ENCODE measurements around the gene OSTF1.

Gene OSTF1

DNA sequence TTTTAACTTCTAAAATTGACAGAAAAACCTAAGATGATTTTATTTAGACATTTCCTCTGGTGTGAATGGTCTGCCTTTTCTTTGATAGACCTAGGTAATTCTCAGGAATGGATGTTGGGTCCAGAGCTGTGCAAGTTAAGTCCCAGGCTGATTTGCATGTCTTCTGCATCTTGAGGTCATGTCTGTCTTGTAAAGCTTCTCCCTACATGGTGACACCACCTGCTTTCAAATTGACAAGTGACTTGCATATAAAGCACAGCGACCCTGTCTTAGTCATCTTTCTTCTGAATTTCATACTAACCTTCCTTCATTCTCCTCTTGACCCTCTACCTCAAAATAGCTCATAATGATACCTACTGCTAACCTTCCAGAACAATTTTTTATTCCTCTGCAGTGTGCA, 29.2 kb downstream of the OSTF1 start:
- in situ Hi-C loops (cut with MboI; ENCODE audit: low sequenced_read_pairs): no loop called here

DNA sequence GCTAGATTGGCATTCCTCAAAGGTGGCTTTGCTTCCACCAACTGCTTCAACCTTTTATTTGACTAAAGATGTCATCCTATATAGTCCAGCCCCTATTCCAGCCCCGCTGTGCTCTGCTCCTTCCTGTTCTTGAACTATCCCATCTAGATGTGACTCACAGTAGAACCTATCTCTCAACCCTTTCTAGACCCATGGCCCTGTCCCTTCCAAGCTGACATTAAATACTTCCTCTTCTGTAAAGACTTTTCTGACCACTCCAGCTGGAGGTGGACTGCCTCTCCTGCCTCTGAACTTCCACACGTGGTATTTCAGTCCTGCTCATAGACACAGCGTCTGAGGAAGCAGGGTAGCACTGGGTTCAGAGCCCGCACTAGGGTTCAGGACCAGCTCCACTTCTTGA, 32.4 kb downstream of the OSTF1 start:
- in situ Hi-C loops (cut with MboI; ENCODE audit: low sequenced_read_pairs): no loop called here

DNA sequence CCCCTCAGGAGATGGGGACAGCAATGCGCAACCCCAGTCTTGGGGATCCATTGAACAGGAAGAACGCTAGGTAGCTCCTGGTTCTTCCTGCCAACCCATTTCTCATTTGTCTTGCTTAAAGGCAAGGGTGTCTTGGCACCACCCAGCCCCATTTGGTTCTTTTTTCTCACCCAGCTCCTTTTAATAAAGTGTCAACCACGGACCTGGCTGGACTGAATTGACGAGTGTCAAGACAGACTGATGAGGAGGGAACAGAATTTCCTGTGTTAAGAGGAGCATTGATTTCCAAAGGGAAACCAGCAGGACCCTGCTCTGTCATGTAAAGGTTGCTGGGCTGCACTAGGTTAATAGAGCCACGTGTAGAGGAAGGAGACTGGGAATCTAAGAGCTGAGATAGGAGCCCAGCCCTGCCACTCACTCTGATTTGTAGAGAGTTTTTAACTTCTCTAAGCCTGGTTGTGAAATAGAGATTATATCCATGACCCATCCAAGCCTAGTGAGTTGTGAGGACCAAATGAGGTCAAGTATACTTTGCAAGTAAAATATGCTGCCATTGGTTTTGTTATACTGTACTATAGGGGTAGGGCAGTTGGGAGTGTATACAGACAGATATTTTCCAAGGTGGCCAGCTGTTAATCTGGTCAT, 33.7 kb downstream of the OSTF1 start:
- in situ Hi-C loops (cut with MboI; ENCODE audit: low sequenced_read_pairs): no loop called here

DNA sequence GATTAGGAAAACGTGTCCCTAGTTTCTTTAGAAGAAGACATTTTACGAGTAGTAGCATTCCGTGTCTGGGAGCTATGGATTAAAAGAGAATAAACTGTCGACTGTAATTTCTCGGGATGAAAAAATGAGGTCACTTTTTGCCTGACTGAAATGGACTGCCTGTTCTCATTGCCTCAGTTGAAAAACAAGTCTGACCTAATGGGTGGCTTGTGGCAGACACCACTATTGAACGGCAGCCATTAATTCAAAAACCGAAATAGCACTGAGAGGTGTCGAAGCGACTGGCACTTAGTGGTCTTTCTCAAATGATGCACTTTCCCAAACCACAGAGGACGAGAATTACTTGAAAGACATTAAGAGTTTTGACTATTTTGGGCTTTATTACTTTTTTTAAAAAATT, 35.4 kb downstream of the OSTF1 start:
- in situ Hi-C loops (cut with MboI; ENCODE audit: low sequenced_read_pairs): no loop called here

DNA sequence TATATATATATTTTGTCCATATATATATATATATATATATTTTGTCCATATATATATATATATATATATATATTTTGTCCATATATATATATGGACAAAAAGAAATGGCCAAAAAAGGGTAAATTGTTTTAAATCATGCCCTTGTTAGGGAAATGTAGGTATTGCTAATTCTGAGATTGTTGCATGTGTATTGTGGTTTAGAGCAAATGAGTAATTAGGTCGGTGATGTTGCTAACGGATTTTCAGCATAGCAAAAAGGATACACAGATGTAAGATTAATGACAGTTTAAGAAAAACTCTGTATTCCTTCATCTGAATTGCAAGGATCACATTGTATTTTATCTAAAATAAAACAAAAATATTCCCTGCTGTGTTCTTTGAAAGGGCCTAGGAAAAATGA, 40.2 kb downstream of the OSTF1 start:
- in situ Hi-C loops (cut with MboI; ENCODE audit: low sequenced_read_pairs): no loop called here

DNA sequence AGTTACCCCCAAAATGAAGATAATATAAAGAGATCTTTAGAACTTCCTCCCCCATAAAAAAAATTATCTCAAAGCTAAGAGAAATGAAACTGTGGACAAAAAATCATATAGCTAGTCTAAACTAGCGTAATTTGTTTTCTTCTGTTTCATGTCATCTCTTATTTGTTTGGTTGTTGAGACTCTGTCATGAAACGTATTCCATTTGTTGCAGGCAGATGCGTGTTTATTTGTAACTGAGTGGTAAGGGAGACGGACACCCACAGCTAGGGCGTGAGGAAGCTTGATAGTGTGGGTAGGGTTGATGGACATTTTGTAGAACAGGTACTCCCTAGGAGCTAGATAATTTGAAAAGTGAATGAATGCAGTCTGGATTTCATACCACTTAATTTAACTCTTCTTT, 41.9 kb downstream of the OSTF1 start:
- in situ Hi-C loops (cut with MboI; ENCODE audit: low sequenced_read_pairs): no loop called here

DNA sequence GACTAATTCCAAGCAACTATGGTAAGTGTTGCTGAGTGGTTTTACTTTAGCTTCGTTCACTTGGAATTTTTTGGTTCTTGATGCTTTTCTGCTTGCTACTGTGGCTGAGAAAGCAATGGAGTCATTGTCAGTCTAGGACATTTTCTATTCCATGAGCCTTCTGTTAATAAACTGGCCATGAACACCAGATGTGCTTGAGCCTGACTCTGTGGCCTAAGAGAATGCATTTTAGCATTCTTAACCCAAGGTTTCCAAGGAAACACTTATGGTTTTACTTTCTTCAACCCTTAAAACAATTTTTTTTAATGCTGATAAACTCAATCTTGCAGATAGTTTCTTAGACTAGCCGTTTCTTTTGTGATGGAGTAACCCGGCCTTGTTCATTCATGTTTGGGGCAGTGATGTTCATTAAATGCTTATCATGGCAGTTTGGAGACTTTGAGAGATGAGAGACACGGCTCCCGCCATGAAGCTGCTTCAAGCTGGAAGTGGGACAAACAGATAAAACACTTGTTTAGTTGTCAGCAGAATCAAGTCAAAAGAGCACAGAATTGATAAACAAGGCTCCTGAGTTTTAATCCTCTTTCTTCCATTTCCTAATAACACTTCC, 42.4 kb downstream of the OSTF1 start:
- in situ Hi-C loops (cut with MboI; ENCODE audit: low sequenced_read_pairs): no loop called here

DNA sequence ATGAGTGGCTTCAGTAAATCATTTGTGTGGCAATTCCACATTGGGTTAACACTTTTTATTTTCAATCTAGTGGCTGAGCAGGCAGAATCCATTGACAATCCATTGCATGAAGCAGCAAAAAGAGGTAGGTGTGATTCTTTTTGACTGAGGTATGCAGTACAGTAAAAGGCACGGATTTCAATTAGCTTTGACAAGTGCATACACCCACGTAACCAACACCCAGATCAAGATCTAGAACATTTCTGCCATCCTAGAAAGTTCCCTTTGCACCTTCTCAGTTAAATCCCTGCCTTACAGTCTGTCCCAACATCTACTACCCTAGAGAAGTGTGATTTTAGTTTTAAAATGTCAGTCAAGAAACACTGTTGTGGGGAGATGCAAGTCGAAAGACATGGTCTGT, 43.4 kb downstream of the OSTF1 start:
- in situ Hi-C loops (cut with MboI; ENCODE audit: low sequenced_read_pairs): no loop called here

DNA sequence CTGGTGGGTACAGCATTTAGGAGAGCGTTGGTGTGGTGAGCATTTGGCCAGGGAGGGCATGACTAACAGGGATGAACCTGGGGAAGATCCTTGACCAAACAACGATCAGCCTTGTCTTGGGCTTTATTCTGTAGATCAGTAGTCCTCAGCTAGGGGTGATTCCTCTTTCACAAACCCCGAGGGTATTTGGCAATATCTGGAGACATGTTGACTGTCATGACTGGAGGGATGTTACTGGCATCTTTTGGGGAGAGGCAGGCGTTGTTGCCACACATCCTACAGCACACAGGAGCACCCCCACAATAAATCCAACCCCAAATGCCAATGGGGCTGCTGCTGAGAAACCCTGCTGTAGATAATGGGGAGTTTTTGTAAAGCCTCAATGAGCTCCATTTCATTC, 43.9 kb downstream of the OSTF1 start:
- in situ Hi-C loops (cut with MboI; ENCODE audit: low sequenced_read_pairs): no loop called here

DNA sequence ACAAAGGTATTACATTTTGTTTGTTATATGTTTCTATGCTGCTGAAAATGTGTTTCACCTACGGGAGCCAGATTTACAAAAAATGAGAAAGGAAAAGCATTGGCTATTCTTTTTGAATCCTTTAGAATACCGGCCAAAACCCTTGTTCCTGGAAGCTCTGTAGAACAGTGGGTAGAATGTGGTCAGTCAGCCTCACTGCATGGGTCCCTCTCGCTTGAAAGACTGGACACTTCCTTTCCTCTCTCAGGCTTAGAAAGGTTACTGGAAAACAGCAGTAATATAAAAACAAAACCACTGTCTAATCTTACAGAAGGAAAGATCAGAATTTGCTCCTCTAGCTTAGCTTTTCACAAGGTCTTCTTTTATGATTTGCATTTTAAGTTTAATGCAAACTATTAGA, 45.1 kb downstream of the OSTF1 start:
- in situ Hi-C loops (cut with MboI; ENCODE audit: low sequenced_read_pairs): no loop called here

DNA sequence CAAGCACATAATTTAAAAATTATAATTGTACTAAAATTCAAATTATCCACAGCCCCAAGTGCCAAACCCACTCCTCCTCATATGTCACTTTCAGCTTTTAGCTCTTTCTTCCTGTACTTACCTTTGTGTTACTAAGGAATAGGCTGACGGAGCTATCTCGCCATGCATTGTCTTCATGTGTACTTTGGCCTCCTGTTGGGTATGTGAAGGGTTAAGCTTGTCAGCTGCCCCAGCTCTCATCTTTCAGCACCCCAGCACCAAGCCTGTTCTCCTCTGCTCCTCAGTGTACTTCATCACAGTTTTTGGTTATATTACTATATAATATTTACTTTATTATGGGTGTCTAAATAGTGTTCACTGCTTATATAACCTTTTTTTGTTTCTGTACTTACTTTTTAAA, 46.2 kb downstream of the OSTF1 start:
- in situ Hi-C loops (cut with MboI; ENCODE audit: low sequenced_read_pairs): no loop called here

DNA sequence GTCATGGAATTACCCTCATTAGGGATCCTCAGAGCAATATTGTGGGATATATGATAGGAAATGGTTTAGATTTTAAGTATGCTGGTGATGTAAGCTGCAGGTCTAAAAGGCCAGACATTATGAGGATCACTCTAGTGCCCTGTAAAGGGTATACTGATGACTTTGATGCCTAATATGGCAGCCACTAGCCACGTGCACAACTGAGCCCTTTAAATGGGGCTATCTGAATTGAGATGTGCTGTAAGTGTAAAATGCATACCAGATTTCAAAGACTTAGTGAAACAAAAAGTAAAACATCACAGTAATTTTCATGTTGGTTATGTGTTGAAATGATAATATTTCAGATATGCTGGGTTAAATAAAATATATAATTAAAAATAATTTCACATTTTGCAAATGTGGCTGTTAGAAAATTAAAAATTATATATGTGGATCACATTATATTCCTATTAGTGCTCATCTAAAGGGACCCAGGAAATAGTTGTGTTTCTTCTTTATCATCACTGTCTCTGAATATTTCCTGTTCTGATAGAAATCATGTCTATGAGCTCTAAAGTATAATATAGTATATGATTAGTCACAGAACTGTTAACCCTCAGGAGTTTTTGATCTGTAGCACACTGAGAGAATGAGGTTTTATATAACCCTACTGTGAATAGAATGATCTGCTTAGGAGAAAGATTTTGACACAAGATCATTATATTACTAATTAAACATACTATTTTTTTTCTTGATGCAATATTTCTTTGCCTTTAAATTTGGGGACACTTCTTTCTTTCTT, 50.1 kb downstream of the OSTF1 start:
- in situ Hi-C loops (cut with MboI; ENCODE audit: low sequenced_read_pairs): no loop called here

DNA sequence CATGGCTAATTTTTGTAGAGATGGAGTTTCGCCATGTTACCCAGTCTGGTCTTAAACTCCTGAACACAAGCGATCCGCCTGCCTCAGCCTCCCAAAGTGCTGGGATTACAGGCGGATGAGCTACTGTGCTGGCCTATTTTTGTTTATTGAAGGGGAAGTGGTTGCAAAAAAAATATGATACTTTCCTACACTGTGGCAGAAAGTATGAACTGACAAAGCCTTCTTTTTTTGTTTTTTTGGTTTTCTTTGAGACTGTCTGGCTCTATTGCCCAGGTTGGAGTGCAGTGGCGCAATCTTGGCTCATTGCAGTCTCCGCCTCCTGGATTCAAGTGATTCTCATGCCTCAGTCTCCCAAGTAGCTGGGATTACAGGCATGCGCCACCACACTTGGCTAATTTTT, 50.9 kb downstream of the OSTF1 start:
- in situ Hi-C loops (cut with MboI; ENCODE audit: low sequenced_read_pairs): no loop called here

DNA sequence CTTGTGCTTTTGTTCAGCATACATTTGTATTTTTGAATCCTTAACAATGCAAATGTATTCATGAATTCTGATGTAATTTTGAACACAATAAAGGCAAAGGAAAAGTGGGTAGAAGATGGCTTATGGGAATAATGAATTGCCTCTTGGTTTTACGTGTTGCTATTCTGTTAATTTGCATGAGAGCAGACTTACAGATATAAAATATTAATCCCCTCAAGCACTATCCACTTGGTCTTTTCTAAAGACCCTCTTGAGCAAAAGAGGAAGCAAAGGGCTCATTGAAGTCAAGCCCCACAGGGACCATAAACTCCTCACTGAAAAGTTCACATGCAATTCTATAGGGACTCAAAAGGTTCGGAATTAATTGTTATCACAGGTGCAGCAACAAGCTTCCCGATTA, 51.9 kb downstream of the OSTF1 start:
- in situ Hi-C loops (cut with MboI; ENCODE audit: low sequenced_read_pairs): no loop called here

DNA sequence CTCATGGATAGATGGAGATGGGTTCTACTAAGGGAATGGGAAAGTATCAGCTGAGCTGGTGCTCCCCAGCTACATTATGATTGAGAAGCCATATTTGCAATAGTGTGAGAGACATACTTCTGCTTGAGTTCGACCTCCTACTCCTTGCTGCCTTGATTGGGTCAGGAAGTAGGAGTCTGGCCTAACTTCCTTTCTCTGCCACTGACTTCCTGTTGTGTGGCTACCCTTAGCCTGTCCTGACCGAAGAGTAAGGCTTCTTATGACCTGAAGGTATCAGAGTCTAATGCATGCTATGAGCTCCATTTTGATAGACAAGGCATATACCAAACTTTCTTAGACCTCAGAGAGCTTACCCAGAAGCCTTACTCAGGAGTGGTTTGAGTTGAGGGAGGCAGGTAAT, 53.9 kb downstream of the OSTF1 start:
- in situ Hi-C loops (cut with MboI; ENCODE audit: low sequenced_read_pairs): no loop called here

DNA sequence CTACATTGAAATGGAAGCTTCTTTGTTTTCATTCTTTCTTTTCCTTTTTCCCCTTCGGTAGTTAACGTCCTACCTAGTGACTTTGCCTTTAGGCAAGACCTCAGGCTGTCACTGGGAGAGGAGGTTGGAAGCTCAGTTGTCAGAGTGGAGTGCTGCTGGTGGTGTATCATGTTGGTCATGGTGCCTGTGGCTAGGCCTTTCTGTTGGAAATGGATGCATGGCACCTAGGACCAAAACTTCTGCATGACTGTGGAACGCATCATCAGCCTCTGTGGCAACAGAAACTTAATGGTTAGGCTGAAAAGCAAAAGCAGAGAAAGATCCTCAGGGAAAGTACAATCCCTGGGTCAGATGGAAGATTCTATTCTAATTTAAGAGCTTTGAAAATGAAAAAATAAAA, 57.9 kb downstream of the OSTF1 start:
- in situ Hi-C loops (cut with MboI; ENCODE audit: low sequenced_read_pairs): no loop called here

DNA sequence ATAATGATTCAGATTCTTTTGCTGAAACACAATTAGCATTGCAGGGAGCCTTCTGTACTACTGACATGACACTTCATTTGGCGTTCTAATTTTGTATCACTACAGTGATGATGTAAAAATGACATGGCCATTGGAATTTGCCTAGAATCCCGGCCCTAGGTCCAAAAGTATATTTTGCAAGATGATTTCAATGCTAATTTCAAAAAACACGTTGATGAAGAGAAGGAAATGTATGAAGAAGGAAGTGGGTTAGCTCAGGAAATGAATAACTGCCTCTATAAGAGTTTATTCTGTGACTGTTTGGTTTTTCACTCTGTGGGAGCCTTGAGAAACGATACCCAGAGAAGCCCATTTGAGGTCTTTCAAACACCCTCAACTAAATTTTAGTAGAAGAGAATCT, 59.3 kb downstream of the OSTF1 start:
- in situ Hi-C loops (cut with MboI; ENCODE audit: low sequenced_read_pairs): no loop called here

DNA sequence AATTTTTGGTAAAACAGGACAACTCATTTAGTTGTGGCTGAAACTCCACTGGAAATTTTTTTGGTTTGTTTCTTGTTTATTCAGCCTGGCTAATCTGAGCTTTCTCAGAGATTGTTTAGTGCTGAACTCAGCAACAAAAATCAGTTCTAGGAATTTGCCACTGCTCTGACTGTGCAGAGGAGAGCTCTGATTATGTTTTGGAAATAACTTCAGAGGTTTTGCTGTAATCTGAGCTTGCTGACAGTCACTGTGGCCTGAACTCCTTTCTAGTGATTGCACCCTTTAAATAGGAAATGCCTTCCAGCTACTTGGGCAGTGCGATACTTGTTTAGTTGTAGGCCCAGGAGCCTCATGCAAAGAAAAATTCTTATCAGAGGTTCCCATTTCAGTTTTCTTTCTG, 60.2 kb downstream of the OSTF1 start:
- in situ Hi-C loops (cut with MboI; ENCODE audit: low sequenced_read_pairs): no loop called here

DNA sequence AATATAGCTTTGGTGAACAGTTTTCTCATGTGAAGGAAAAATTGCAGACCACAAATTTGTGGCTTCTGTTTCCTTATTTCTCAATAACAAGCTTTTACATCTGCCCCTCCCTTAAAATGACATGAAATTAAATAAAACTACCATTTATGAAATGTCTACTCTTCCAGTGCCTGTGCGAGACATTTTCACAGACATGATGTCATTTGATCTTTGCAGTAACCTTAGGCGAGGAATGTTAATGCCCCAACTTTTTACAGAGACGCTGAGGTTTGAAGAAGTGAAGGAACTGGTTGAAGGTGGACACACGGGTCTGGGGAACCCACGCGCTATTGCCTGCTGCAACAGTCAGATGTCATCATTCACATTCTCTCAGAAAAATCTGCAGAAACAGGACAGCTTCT, 61.5 kb downstream of the OSTF1 start:
- in situ Hi-C loops (cut with MboI; ENCODE audit: low sequenced_read_pairs): no loop called here

DNA sequence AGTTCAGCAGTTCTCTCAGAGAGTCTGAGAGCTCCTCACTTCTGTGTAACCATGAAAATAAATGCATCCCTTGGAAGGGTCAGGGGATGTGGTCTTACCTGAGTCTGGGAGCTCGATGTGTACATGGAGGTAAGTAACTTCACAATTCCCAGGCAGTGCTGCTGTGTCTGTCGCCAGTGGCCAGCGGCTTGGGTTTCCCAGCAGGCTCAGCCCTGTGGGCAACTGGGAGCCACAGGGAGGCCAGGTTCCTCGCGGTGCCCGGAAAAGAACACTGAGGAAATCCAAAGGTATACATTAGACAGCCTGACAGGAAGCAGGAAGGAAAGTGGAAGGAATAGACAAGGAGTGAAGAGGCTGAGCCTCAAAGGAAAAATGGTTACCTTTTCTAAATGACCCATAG, 62.2 kb downstream of the OSTF1 start:
- in situ Hi-C loops (cut with MboI; ENCODE audit: low sequenced_read_pairs): no loop called here

DNA sequence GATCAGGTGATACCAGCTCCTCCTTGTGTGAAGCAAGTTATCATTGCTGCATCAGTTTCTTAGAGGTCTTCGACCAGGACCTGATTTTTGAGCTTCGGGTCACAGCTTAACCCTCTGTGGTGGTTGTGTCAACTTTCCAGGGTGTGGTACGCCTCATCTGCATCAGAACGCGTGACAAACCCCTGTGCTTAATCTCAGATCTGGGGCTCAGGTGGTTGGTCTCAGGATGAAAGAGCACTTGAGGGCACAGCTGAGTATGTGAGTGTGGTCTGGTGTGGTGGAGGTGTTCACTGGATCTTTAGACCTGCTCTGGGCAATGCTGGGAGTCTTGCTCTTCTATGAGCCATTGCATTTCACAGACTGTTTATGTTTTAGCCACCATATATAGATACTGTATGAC, 64.1 kb downstream of the OSTF1 start:
- in situ Hi-C loops (cut with MboI; ENCODE audit: low sequenced_read_pairs): no loop called here

DNA sequence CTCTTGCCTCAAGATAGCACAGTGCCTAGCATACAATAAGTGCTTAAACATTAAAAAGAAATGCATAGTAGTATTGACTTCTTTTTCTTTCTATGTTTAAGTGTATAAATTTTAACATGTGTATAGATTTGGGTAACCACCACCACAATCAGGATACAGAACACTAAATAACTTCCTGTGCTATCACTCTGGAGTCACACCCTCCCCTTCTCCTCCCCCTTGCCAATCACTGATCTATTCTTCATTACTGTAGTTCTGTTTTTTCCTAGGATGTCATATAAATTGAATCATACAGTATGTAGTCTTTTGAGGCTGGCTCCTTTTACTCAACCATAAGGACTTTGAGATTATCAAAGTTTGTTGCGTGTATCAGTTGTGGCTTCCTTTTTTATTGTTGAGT, 68.5 kb downstream of the OSTF1 start:
- in situ Hi-C loops (cut with MboI; ENCODE audit: low sequenced_read_pairs): no loop called here

Data from HL-60/S4 (cell line).